Uterus (tissue), 4 donors: ENCODE results near the gene DTX3. TPM values are rescaled to one million over a fixed set of nuclear protein-coding genes. Genes with fewer than 3 reads are reported as not detected.
"Not testable (repeated sequence)": the region's sequence is repeated elsewhere in the genome, so short reads cannot be mapped to it uniquely, and the experiment has no call there.

Source experiments
- DNase-seq, 2 donors: peaks; one replicate each; pipeline ENCODE4 v3.0.0-alpha.2; 2019 to 2020
- H3K27ac ChIP-seq, 2 donors: fragments of 200-600 bp; sonication (generic); 1 replicate in 1 of 2; 2 replicates in 1 of 2; pipeline ENCODE4 v1.5.1; 2016 to 2018
- H3K27me3 ChIP-seq, 2 donors: fragments of 200-600 bp; sonication (generic); one replicate each; pipeline ENCODE4 v1.5.1; 2018 to 2019; ENCODE audit warnings: control low read depth in 1 of 2
- H3K36me3 ChIP-seq, 2 donors: fragments of 200-600 bp; sonication (generic); one replicate each; pipeline ENCODE4 v1.5.1; 2019; ENCODE audit warnings: control low read depth in 1 of 2
- H3K4me1 ChIP-seq, 2 donors: fragments of 200-600 bp; sonication (generic); one replicate each; pipeline ENCODE4 v1.5.1; 2018 to 2019; ENCODE audit warnings: control low read depth in 1 of 2
- H3K4me3 ChIP-seq, 2 donors: fragments of 200-600 bp; sonication (generic); 1 replicate in 1 of 2; 2 replicates in 1 of 2; pipeline ENCODE4 v1.5.1; 2018 to 2019; ENCODE audit warnings: mild to moderate bottlenecking in 1 of 2
- H3K9me3 ChIP-seq, 2 donors: fragments of 200-600 bp; sonication (generic); one replicate each; pipeline ENCODE4 v1.5.1; 2019; ENCODE audit warnings: control low read depth in 1 of 2
- POLR2A ChIP-seq, 2 donors: fragments of 450-650 bp; IDR thresholded peaks; one replicate each; pipeline ENCODE4 v1.6.1; 2016; ENCODE audit warnings: antibody characterized with exemption in 2 of 2, mild to moderate bottlenecking in 1 of 2, moderate library complexity in 1 of 2
- intact Hi-C: fragments of 100-400 bp; cut with DNase I; formaldehyde crosslinking; loops from one replicate; pipeline ENCODE4 v1.15.1; 2023; ENCODE audit warnings: low total_unique reads
- total RNA-seq, 4 donors: library from RNA; depleted of rRNA in 3 of 4; stranded (reverse); fragments of >200 nt in 3 of 4; gene quantifications; one replicate each; pipeline versions ENCODE4 v1.1.0 to v1.2.4, GENCODE V29; 2014 to 2023
- TF ChIP-seq, protein P1 (sequence below), 4 experiments: fragments of 200-600 bp in 2 of 4; fragments of 450-650 bp in 2 of 4; sonication (generic) in 2 of 4; IDR thresholded peaks; one replicate each; pipeline ENCODE4 v1.5.1; 2016 to 2019; ENCODE audit warnings: antibody characterized with exemption in 4 of 4, mild to moderate bottlenecking in 2 of 4, moderate library complexity in 1 of 4
- donor health status: DM: yes; HTN: yes; CAD: no.

Gene DTX3
- total RNA-seq, 4 donors from 2014 or later: 17.6 to 82.5 (median 40.9) TPM

DNA sequence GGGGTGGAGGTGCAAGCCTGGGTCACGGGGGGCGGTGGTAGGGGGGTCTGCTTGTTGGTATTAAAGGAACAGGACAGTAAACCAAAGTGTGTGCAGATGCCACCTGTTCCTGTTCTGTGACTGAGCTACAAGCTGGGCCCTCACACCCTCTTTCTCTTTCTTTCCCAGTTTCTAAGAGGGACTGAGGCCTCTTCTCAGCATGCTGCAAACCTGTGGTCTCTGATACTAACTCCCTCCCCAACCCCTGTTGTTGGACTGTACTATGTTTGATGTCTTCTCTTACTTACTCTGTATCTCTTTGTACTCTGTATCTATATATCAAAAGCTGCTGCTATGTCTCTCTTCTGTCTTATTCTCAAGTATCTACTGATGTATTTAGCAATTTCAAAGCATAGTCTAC lies 20.6 kb upstream of the DTX3 start:
- Histone ChIP-seq H3K4me3 (no peak overlapping the region), H3K27me3 (no peaks in the 10 kb centered on the region), H3K36me3 (no peaks in the 10 kb centered on the region), H3K27ac (no peak overlapping the region), H3K9me3 (no peaks in the 10 kb centered on the region), H3K4me1 (no peaks in the 10 kb centered on the region)
- intact Hi-C loops: no loop called here
- no peak for DNase-seq
- TF ChIP-seq, protein P1, sequence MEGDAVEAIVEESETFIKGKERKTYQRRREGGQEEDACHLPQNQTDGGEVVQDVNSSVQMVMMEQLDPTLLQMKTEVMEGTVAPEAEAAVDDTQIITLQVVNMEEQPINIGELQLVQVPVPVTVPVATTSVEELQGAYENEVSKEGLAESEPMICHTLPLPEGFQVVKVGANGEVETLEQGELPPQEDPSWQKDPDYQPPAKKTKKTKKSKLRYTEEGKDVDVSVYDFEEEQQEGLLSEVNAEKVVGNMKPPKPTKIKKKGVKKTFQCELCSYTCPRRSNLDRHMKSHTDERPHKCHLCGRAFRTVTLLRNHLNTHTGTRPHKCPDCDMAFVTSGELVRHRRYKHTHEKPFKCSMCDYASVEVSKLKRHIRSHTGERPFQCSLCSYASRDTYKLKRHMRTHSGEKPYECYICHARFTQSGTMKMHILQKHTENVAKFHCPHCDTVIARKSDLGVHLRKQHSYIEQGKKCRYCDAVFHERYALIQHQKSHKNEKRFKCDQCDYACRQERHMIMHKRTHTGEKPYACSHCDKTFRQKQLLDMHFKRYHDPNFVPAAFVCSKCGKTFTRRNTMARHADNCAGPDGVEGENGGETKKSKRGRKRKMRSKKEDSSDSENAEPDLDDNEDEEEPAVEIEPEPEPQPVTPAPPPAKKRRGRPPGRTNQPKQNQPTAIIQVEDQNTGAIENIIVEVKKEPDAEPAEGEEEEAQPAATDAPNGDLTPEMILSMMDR (IDR thresholded peaks at IDR 0.05): no peak
- TF ChIP-seq POLR2A (IDR thresholded peaks at IDR 0.05): no peak

DNA sequence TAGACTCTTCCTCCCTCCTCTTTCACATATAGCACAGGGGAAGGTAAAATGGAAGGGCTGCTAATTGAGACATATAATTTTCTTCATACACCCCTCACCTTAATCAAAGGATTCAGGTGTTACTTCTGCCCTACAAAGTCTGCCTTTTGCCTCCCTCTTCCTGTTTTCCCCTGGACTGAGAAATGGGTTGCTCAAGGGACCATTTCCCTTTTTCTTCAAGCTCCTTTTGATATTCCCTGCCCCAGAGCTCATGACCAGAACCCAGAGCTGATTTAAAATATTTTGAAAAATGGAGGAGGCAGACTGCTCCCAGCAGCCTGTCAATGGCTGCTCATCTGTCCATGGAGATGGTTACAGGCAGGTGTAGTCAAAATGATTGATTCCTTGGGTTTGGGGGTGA lies 19.9 kb upstream of the DTX3 start:
- intact Hi-C loops: no loop called here

DNA sequence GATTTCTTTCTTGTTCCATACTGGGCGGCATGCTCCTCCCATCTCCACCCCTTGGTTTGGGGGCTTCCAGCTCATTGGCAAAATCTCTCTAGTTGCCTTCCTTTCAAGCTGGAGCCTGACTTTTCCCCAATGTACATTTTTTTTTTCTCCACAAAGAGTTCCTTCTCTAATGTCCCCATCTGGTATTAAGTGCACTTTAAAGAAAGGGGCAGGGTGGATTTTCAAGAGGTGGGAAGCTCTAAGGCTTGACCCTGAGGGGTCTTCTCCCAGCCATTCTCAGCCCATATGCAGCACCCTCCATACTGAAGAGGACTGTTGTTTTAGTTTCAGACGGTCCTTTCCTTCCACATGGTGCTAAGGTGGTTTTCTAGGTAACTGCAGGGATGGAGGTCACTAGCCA lies 19.5 kb upstream of the DTX3 start:
- DNase-seq: no peak
- H3K27me3 ChIP-seq: no peaks in the 10 kb centered on the region
- no peak overlapping the region for H3K27ac ChIP-seq
- no peaks in the 10 kb centered on the region for H3K9me3 ChIP-seq
- TF ChIP-seq POLR2A (IDR thresholded peaks at IDR 0.05): no peak
- TF ChIP-seq, protein P1 (IDR thresholded peaks at IDR 0.05): no peak
- H3K36me3 ChIP-seq: no peaks in the 10 kb centered on the region
- intact Hi-C loops: no loop called here
- no peaks in the 10 kb centered on the region for H3K4me1 ChIP-seq
- H3K4me3 ChIP-seq: no peak overlapping the region

More for the DNA sequence above, 19.9 kb upstream of the DTX3 start:
- H3K4me1 ChIP-seq: no peaks in the 10 kb centered on the region
- H3K27ac ChIP-seq: no peak overlapping the region
- H3K27me3 ChIP-seq: no peaks in the 10 kb centered on the region
- no peaks in the 10 kb centered on the region for H3K9me3 ChIP-seq
- no peaks in the 10 kb centered on the region for H3K36me3 ChIP-seq
- H3K4me3 ChIP-seq: no peak overlapping the region
- no peak for TF ChIP-seq POLR2A (IDR thresholded peaks at IDR 0.05)
- TF ChIP-seq, protein P1 (IDR thresholded peaks at IDR 0.05): no peak
- DNase-seq: no peak

DNA sequence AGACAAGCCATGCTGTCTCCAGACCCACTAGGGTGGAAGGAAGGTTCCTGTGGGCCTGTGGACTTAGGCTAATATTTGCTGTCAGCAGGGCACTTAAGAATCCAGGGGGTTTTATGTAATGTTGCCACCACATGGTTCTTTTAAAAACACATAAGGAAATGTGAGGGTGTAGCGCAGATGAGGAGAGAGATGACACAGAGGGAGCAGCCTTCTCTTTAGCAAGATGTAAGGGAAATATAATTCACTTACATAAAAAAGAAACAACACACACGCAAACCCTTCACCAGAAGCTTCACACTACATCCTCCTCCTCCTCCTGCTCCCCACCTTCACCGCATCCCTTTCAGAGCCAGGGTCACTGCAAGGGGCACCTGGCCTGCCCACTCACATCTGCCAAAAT lies 18.5 kb upstream of the DTX3 start:
- no peaks in the 10 kb centered on the region for H3K27me3 ChIP-seq
- intact Hi-C loops: no loop called here
- H3K4me1 ChIP-seq: no peaks in the 10 kb centered on the region
- no peak overlapping the region for H3K4me3 ChIP-seq
- H3K36me3 ChIP-seq: no peaks in the 10 kb centered on the region
- H3K9me3 ChIP-seq: no peaks in the 10 kb centered on the region
- TF ChIP-seq, protein P1 (IDR thresholded peaks at IDR 0.05): no peak
- no peak for TF ChIP-seq POLR2A (IDR thresholded peaks at IDR 0.05)
- DNase-seq: no peak
- H3K27ac ChIP-seq: no peak overlapping the region

DNA sequence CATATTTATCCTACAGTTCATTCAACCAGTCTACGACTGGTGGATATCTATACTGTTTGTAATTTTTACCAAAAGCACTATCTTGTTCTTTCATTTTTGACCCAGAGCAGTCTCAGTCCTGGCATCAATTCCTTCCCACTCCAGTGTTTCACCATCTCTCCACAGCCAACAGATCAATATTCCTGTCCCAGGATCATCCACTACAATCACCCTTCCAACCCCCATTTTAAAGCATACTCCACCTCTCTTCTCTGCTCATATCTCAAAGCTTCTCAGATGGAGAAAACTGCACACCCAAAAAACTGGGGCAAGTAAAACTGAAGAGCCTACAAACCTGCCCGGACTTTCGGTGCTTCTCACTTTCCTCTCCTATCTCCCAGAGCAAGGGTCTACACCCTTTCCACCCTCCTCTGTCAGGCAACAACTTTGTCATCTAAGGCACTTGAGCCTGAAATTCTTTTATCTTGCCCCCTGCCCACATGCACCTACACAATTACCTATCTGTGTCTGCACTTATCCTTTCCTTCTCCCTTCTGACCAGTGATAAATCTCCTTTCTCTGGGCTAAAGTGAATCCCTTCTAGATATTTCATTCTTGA lies 17.7 kb upstream of the DTX3 start:
- intact Hi-C loops: no loop called here
- no peaks in the 10 kb centered on the region for H3K36me3 ChIP-seq
- H3K27me3 ChIP-seq: no peaks in the 10 kb centered on the region
- TF ChIP-seq, protein P1 (IDR thresholded peaks at IDR 0.05): no peak
- no peak for TF ChIP-seq POLR2A (IDR thresholded peaks at IDR 0.05)
- no peak for DNase-seq
- no peaks in the 10 kb centered on the region for H3K4me1 ChIP-seq
- H3K4me3 ChIP-seq: no peak overlapping the region
- H3K27ac ChIP-seq: no peak overlapping the region
- no peaks in the 10 kb centered on the region for H3K9me3 ChIP-seq

DNA sequence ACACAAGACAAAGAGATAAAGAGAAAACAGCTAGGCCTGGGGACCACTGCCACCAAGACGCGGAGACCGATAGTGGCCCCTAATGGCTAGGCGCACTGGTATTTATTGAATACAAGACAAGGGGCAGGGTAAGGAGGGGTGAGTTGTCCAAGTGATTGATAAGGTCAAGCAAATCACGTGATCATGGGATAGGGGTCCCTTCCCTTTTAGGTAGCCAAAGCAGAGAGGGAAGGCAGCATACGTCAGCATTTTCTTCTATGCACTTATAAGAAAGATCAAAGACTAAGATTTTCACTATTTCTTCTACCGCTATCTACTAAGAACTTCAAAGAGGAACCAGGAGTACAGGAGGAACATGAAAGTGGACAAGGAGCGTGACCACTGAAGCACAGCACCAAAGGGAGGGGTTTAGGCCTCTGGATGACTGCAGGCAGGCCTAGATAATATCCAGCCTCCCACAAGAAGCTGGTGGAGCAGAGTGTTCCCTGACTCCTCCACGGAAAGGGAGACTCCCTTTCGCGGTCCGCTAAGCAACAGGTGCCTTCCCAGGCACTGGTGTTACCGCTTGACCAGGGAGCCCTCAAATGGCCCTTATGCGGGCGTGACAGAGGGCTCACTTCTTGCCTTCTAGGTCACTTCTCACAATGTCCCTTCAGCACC lies 15.5 kb upstream of the DTX3 start:
- intact Hi-C loops: not testable (repeated sequence)

More for the DNA sequence above, 15.5 kb upstream of the DTX3 start:
- H3K36me3 ChIP-seq, H3K27ac ChIP-seq, H3K4me3 ChIP-seq, H3K4me1 ChIP-seq, H3K9me3 ChIP-seq, H3K27me3 ChIP-seq, DNase-seq: not testable (repeated sequence)
